ENCODE data around the gene PLXNC1.

GRCh38 chr12:94135896-94136295, 12.5 kb upstream of the PLXNC1 start:
- TF ChIP-seq POLR2AphosphoS5 (IDR thresholded peaks at IDR 0.05; ENCODE audit: low read depth) = no peak
- TF ChIP-seq, protein P1, sequence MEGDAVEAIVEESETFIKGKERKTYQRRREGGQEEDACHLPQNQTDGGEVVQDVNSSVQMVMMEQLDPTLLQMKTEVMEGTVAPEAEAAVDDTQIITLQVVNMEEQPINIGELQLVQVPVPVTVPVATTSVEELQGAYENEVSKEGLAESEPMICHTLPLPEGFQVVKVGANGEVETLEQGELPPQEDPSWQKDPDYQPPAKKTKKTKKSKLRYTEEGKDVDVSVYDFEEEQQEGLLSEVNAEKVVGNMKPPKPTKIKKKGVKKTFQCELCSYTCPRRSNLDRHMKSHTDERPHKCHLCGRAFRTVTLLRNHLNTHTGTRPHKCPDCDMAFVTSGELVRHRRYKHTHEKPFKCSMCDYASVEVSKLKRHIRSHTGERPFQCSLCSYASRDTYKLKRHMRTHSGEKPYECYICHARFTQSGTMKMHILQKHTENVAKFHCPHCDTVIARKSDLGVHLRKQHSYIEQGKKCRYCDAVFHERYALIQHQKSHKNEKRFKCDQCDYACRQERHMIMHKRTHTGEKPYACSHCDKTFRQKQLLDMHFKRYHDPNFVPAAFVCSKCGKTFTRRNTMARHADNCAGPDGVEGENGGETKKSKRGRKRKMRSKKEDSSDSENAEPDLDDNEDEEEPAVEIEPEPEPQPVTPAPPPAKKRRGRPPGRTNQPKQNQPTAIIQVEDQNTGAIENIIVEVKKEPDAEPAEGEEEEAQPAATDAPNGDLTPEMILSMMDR (IDR thresholded peaks at IDR 0.05; ENCODE audit: insufficient read depth, low read length) = no peak
- TF ChIP-seq REST (IDR thresholded peaks at IDR 0.05; ENCODE audit: insufficient replicate concordance, low read depth) = no peak
- no peak for TF ChIP-seq GABPA (IDR thresholded peaks at IDR 0.05; ENCODE audit: low read depth)
- no peak for TF ChIP-seq SPI1 (IDR thresholded peaks at IDR 0.05; ENCODE audit: borderline replicate concordance, low read depth)

Data from HL-60 (cell line).